Naive thymus-derived CD4-positive, alpha-beta T cell (primary cell): ENCODE results near the gene GCC1. TPM values are rescaled to one million over a fixed set of nuclear protein-coding genes. Genes with fewer than 3 reads are reported as not detected.

Experiments used
- ATAC-seq: fragments of 150-1000 bp; cut with Tn5 transposase; 2 replicates; pipeline ENCODE4 v1.10.0; 2021; ENCODE audit warnings: mild to moderate bottlenecking, moderate library complexity
- CTCF ChIA-PET: fragments of 350-600 bp; sonication (Branson Sonifier 250); formaldehyde crosslinking; loops from one replicate; lab custom pipeline; 2021; ENCODE audit warnings: antibody characterized with exemption; lab: Charles Lee
- POLR2A ChIA-PET: fragments of 350-600 bp; sonication (Branson Sonifier 250); formaldehyde crosslinking; loops from one replicate; lab custom pipeline; 2021; ENCODE audit warnings: antibody characterized with exemption, inconsistent platforms; lab: Charles Lee
- DNase-seq, 9 donors: peaks; one replicate each; pipeline versions ENCODE4 v3.0.0 to v3.0.0-alpha.2; 2020 to 2022; ENCODE audit warnings: mixed read lengths in 1 of 9
- H3K27ac ChIP-seq: one replicate; pipeline ENCODE4 v1.7.0; 2013; ENCODE audit warnings: mild to moderate bottlenecking, low read depth, low read length, moderate library complexity
- H3K27me3 ChIP-seq, 2 donors: one replicate each; pipeline ENCODE4 v1.7.0; 2013; ENCODE audit warnings: low read length in 2 of 2, mild to moderate bottlenecking in 2 of 2, moderate library complexity in 2 of 2; ENCODE audit not compliant: control insufficient read depth in 2 of 2, insufficient read depth in 2 of 2
- H3K36me3 ChIP-seq, 3 experiments: 1 replicate in 2 of 3; 2 replicates in 1 of 3; pipeline ENCODE4 v1.7.0; 2013; ENCODE audit warnings: low read length in 3 of 3, mild to moderate bottlenecking in 3 of 3, moderate library complexity in 1 of 3; ENCODE audit not compliant: insufficient read depth in 3 of 3, control insufficient read depth in 2 of 3
- H3K4me1 ChIP-seq, 2 donors: one replicate each; pipeline ENCODE4 v1.7.0; 2013; ENCODE audit warnings: low read length in 2 of 2, mild to moderate bottlenecking in 2 of 2, moderate library complexity in 1 of 2; ENCODE audit not compliant: control insufficient read depth in 2 of 2, insufficient read depth in 2 of 2
- H3K4me3 ChIP-seq: 2 replicates; pipeline ENCODE4 v1.7.0; 2013; ENCODE audit warnings: mild to moderate bottlenecking, low read length
- H3K9me3 ChIP-seq, 3 experiments: 1 replicate in 2 of 3; 2 replicates in 1 of 3; pipeline ENCODE4 v1.7.0; 2013; ENCODE audit warnings: low read length in 3 of 3; ENCODE audit not compliant: control insufficient read depth in 2 of 3
- H3K27ac Mint-ChIP-seq, 9 donors: one replicate each; pipeline ENCODE4 v1.8.0; 2020 to 2022; ENCODE audit warnings: mixed read lengths in 9 of 9, mild to moderate bottlenecking in 8 of 9, moderate library complexity in 5 of 9, inconsistent platforms in 2 of 9
- H3K27me3 Mint-ChIP-seq, 5 donors: one replicate each; pipeline ENCODE4 v1.8.0; 2021 to 2022; ENCODE audit warnings: mixed read lengths in 5 of 5, mild to moderate bottlenecking in 1 of 5
- H3K36me3 Mint-ChIP-seq, 5 donors: one replicate each; pipeline ENCODE4 v1.8.0; 2020 to 2022; ENCODE audit warnings: mixed read lengths in 5 of 5, mild to moderate bottlenecking in 3 of 5, inconsistent platforms in 1 of 5
- H3K4me1 Mint-ChIP-seq, 7 donors: one replicate each; pipeline ENCODE4 v1.8.0; 2020 to 2022; ENCODE audit warnings: mixed read lengths in 7 of 7, mild to moderate bottlenecking in 3 of 7, inconsistent platforms in 1 of 7
- H3K4me3 Mint-ChIP-seq, 10 donors: one replicate each; pipeline ENCODE4 v1.8.0; 2020 to 2022; ENCODE audit warnings: mild to moderate bottlenecking in 10 of 10, mixed read lengths in 10 of 10, moderate library complexity in 6 of 10, inconsistent platforms in 2 of 10
- H3K9me3 Mint-ChIP-seq, 11 donors: one replicate each; pipeline ENCODE4 v1.8.0; 2020 to 2022; ENCODE audit warnings: mixed read lengths in 11 of 11, mild to moderate bottlenecking in 4 of 11, inconsistent platforms in 1 of 11, moderate library complexity in 1 of 11
- intact Hi-C, 2 donors: fragments of 100-400 bp; cut with micrococcal nuclease; formaldehyde crosslinking; loops; one replicate each; pipeline ENCODE4 v1.15.1; 2023
- polyA plus RNA-seq, 2 donors: library from polyadenylated mRNA; unstranded; fragments of 300-500 nt; fragmentation: Illumina TruSeq; gene quantifications; one replicate each; pipeline ENCODE4 v1.2.3, GENCODE V29; 2021
- total RNA-seq, 6 experiments: library from RNA in 5 of 6; stranded (reverse) in 5 of 6; gene quantifications; 1 replicate in 5 of 6; 2 replicates in 1 of 6; pipeline ENCODE4 v1.2.3 and lab custom pipeline; 2021 to 2026

Gene GCC1
- total and polyA plus RNA-seq, 7 experiments from 2014 or later, result 9.3 to 31.3 (median 23.5) TPM

- Histone ChIP-seq H3K36me3 (peaks cover 0 to 31% (median 7%) of the 10 kb centered on the region in 3 experiments), H3K27ac (peak overlapping the region; percentile 93), H3K4me3 (peak overlapping the region; percentile 77), H3K4me1 (peaks cover 35 to 40% of the 10 kb centered on the region in 2 donors), H3K9me3 (no peaks in the 10 kb centered on the region), H3K27me3 (no peaks in the 10 kb centered on the region)
- DNase-seq, result no peak
- CTCF ChIA-PET, result interaction anchor here (1.2 kb wide), 1 partner anchor 840 kb away, joined by 4 read pairs; no protein-coding TSS in a partner anchor
- peak overlapping the region in 8 of 9 donors; percentile 13 to 94 (median 88) for H3K27ac Mint-ChIP-seq
- H3K9me3 Mint-ChIP-seq, result no peaks in the 10 kb centered on the region
- intact Hi-C loops, result loop anchor here (1.0 to 10.0 kb wide), 13 partner anchors 64 to 1635 kb away; partner anchors contain the start of genes HILPDA (in 2 of the 2), ATP6V1F (in 1 of the 2), GRM8 (in 1 of the 2) and IMPDH1 (in 1 of the 2)
- H3K4me1 Mint-ChIP-seq, result peaks cover 45 to 72% (median 63%) of the 10 kb centered on the region in 7 donors
- no peak for ATAC-seq
- H3K36me3 Mint-ChIP-seq, result peaks cover 12 to 27% (median 12%) of the 10 kb centered on the region in 5 donors
- H3K4me3 Mint-ChIP-seq, result peak overlapping the region; percentile 73 to 98 (median 92)
- POLR2A ChIA-PET, result interaction anchor here (1.3 to 5.9 kb wide), 2 partner anchors 64 to 195 kb away, joined by 4 to 40 read pairs; partner anchors contain the start of genes SND1 and ZNF800
- H3K27me3 Mint-ChIP-seq, result no peaks in the 10 kb centered on the region
These were observed 2.2 kb upstream of the GCC1 start for GRCh38 chr7:127587663-127588018.

- Mint-ChIP-seq H3K27ac (peak overlapping the region in 8 of 9 donors; percentile 77 to 97 (median 94)), H3K9me3 (peaks cover 0 to 2% (median 0%) of the 10 kb centered on the region in 11 donors), H3K36me3 (peaks cover 5 to 33% (median 12%) of the 10 kb centered on the region in 5 donors), H3K4me1 (peaks cover 50 to 81% (median 69%) of the 10 kb centered on the region in 7 donors), H3K27me3 (no peaks in the 10 kb centered on the region), H3K4me3 (peak overlapping the region; percentile 86 to 98 (median 92))
- CTCF ChIA-PET, result interaction anchor here (0.7 kb wide), 1 partner anchor 13 kb away, joined by 3 read pairs; no protein-coding TSS in a partner anchor
- intact Hi-C loops, result loop anchor here (5.0 to 10.0 kb wide), 9 partner anchors 174 to 1636 kb away; partner anchors contain the start of genes HILPDA (in 2 of the 2), ATP6V1F (in 1 of the 2), IMPDH1 (in 1 of the 2) and RBM28 (in 1 of the 2)
- ATAC-seq (no peak), DNase-seq (no peak)
- Histone ChIP-seq H3K27ac (no peak overlapping the region), H3K4me3 (no peak overlapping the region), H3K4me1 (peaks cover 42 to 50% of the 10 kb centered on the region in 2 donors), H3K9me3 (no peaks in the 10 kb centered on the region), H3K36me3 (peaks cover 2 to 38% (median 6%) of the 10 kb centered on the region in 3 experiments), H3K27me3 (no peaks in the 10 kb centered on the region)
- POLR2A ChIA-PET, result interaction anchor here (0.6 to 5.9 kb wide), 6 partner anchors 8 to 319 kb away, joined by 3 to 40 read pairs (median 7); partner anchors contain the start of genes SND1 and ZNF800
These were observed 950 bp upstream of the GCC1 start for GRCh38 chr7:127586346-127586745.

DNA sequence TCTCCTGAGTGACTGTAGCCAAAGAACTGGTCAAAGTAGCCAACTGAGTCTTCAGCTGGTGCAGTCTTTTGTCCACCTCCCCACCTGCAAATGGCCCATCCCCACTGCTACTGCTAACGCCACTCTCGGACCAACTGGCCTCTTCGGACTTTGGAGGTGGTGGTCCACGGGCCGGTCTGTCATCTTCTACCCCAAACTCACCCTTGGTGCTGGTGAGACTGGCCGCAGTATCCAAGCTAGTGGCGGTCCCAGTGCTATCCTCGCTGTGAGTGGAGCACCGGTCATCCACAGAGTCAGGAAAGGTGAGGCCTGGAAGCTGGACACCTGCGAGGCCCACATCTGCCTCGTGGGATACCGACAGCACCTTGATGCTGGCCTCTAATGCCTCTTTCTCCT is 750 bp downstream of the GCC1 start:
- H3K27me3 ChIP-seq, result no peaks in the 10 kb centered on the region
- peak overlapping the region; percentile 77 to 97 (median 94) for H3K27ac Mint-ChIP-seq
- intact Hi-C loops, result loop anchor here (1.0 to 10.0 kb wide), 11 partner anchors 172 to 1638 kb away; partner anchors contain the start of genes HILPDA (in 2 of the 2), RBM28 (in 2 of the 2), ATP6V1F (in 1 of the 2) and IMPDH1 (in 1 of the 2)
- ChIA-PET CTCF (no interaction called here), POLR2A (interaction anchor here (0.9 to 5.9 kb wide), 4 partner anchors 67 to 192 kb away, joined by 3 to 40 read pairs (median 12); partner anchors contain the start of genes SND1 and ZNF800)
- no peaks in the 10 kb centered on the region for H3K9me3 ChIP-seq
- peaks cover 8 to 38% (median 10%) of the 10 kb centered on the region in 5 donors for H3K36me3 Mint-ChIP-seq
- H3K4me1 Mint-ChIP-seq, result peaks cover 50 to 90% (median 80%) of the 10 kb centered on the region in 7 donors
- no peak for ATAC-seq
- peak overlapping the region; percentile 87 for H3K4me3 ChIP-seq
- H3K4me1 ChIP-seq, result peaks cover 45 to 55% of the 10 kb centered on the region in 2 donors
- H3K36me3 ChIP-seq, result peaks cover 0 to 29% (median 6%) of the 10 kb centered on the region in 3 experiments
- H3K27ac ChIP-seq, result peak overlapping the region; percentile 88
- no peaks in the 10 kb centered on the region for H3K27me3 Mint-ChIP-seq
- peaks cover 0 to 2% (median 0%) of the 10 kb centered on the region in 11 donors for H3K9me3 Mint-ChIP-seq
- H3K4me3 Mint-ChIP-seq, result peak overlapping the region; percentile 86 to 98 (median 92)
- no peak for DNase-seq

GRCh38 chr7:127582361-127582760 is 3.0 kb downstream of the GCC1 start:
- H3K36me3 Mint-ChIP-seq, result peaks cover 8 to 57% (median 15%) of the 10 kb centered on the region in 5 donors
- Histone ChIP-seq H3K27me3 (no peaks in the 10 kb centered on the region), H3K36me3 (peaks cover 0 to 43% (median 6%) of the 10 kb centered on the region in 3 experiments), H3K9me3 (no peaks in the 10 kb centered on the region), H3K27ac (no peak overlapping the region), H3K4me3 (no peak overlapping the region), H3K4me1 (peaks cover 37 to 43% of the 10 kb centered on the region in 2 donors)
- ATAC-seq, result no peak
- ChIA-PET POLR2A (no interaction called here), CTCF (interaction anchor here (1.1 kb wide), 1 partner anchor 138 kb away, joined by 3 read pairs; no protein-coding TSS in a partner anchor)
- intact Hi-C loops, result loop anchor here in 1 of 2 donors (10.0 kb wide), 1 partner anchor 552 kb away; no protein-coding TSS in a partner anchor
- H3K4me1 Mint-ChIP-seq, result peaks cover 43 to 88% (median 79%) of the 10 kb centered on the region in 7 donors
- no peaks in the 10 kb centered on the region for H3K27me3 Mint-ChIP-seq
- peak overlapping the region in 4 of 10 donors; percentile 32 to 93 (median 88) for H3K4me3 Mint-ChIP-seq
- DNase-seq, result no peak
- peaks cover 0 to 2% (median 0%) of the 10 kb centered on the region in 11 donors for H3K9me3 Mint-ChIP-seq
- peak overlapping the region in 1 of 9 donors; percentile 26 for H3K27ac Mint-ChIP-seq

GRCh38 chr7:127581716-127582115 is 3.7 kb downstream of the GCC1 start:
- H3K36me3 ChIP-seq, result peaks cover 0 to 43% (median 6%) of the 10 kb centered on the region in 3 experiments
- peak overlapping the region in 2 of 9 donors; percentile 9 to 57 for H3K27ac Mint-ChIP-seq
- H3K27me3 Mint-ChIP-seq, result no peaks in the 10 kb centered on the region
- no peak overlapping the region for H3K27ac ChIP-seq
- H3K4me3 ChIP-seq, result no peak overlapping the region
- peaks cover 42 to 81% (median 72%) of the 10 kb centered on the region in 7 donors for H3K4me1 Mint-ChIP-seq
- CTCF ChIA-PET, result interaction anchor here (1.1 kb wide), 1 partner anchor 138 kb away, joined by 3 read pairs; no protein-coding TSS in a partner anchor
- no peaks in the 10 kb centered on the region for H3K9me3 ChIP-seq
- no peaks in the 10 kb centered on the region for H3K27me3 ChIP-seq
- peaks cover 37 to 43% of the 10 kb centered on the region in 2 donors for H3K4me1 ChIP-seq
- H3K9me3 Mint-ChIP-seq, result peaks cover 0 to 2% (median 0%) of the 10 kb centered on the region in 11 donors
- H3K36me3 Mint-ChIP-seq, result peaks cover 8 to 57% (median 19%) of the 10 kb centered on the region in 5 donors
- POLR2A ChIA-PET, result no interaction called here
- intact Hi-C loops, result loop anchor here in 1 of 2 donors (10.0 kb wide), 1 partner anchor 553 kb away; no protein-coding TSS in a partner anchor
- H3K4me3 Mint-ChIP-seq, result peak overlapping the region in 4 of 10 donors; percentile 7 to 86 (median 33)
- ATAC-seq (no peak), DNase-seq (no peak)

- Histone ChIP-seq H3K36me3 (peaks cover 0 to 43% (median 6%) of the 10 kb centered on the region in 3 experiments), H3K9me3 (no peaks in the 10 kb centered on the region), H3K27me3 (no peaks in the 10 kb centered on the region), H3K4me1 (peaks cover 33 to 37% of the 10 kb centered on the region in 2 donors), H3K4me3 (no peak overlapping the region), H3K27ac (no peak overlapping the region)
- ChIA-PET CTCF (no interaction called here), POLR2A (no interaction called here)
- Mint-ChIP-seq H3K9me3 (peaks cover 0 to 2% (median 0%) of the 10 kb centered on the region in 11 donors), H3K27me3 (no peaks in the 10 kb centered on the region), H3K4me1 (peaks cover 38 to 70% (median 61%) of the 10 kb centered on the region in 7 donors), H3K4me3 (peak overlapping the region in 2 of 10 donors; percentile 40 to 41), H3K27ac (peak overlapping the region in 3 of 9 donors; percentile 0 to 13 (median 7)), H3K36me3 (peaks cover 8 to 58% (median 19%) of the 10 kb centered on the region in 5 donors)
- ATAC-seq, result no peak
- no peak for DNase-seq
- intact Hi-C loops, result loop anchor here in 1 of 2 donors (10.0 kb wide), 1 partner anchor 554 kb away; no protein-coding TSS in a partner anchor
These were observed 4.8 kb downstream of the GCC1 start for GRCh38 chr7:127580612-127581011.
